Middle frontal gyrus (tissue), 1 donor: Measurements from ENCODE around the gene TGM5.

ENCODE experiments used
- DNase-seq: peaks from one replicate; pipeline ENCODE4 v3.0.0-alpha.2; 2015; ENCODE audit warnings: low spot score; ENCODE audit errors: extremely low spot score

TGM5 gene

GRCh38 chr15:43196760-43197548 lies 69.8 kb downstream of the TGM5 start:
- DNase-seq = no peak

GRCh38 chr15:43194795-43195194 lies 71.9 kb downstream of the TGM5 start:
- no peak for DNase-seq

GRCh38 chr15:43193710-43194109 lies 73.0 kb downstream of the TGM5 start:
- no peak for DNase-seq

- DNase-seq = no peak
Measured at GRCh38 chr15:43190178-43190577, 76.5 kb downstream of the TGM5 start.

- DNase-seq = no peak
Measured at GRCh38 chr15:43189296-43189695, 77.4 kb downstream of the TGM5 start.

- no peak for DNase-seq
Measured at GRCh38 chr15:43187544-43188155, 79.1 kb downstream of the TGM5 start.

- no peak for DNase-seq
Measured at GRCh38 chr15:43186003-43186353, 80.8 kb downstream of the TGM5 start.

GRCh38 chr15:43185157-43186002 lies 81.3 kb downstream of the TGM5 start, which contains the start of gene CCNDBP1:
CCNDBP1 (plus strand) TSS chr15:43185403; CDS start chr15:43185499, 96 bp downstream.
- peak; percentile 63 for DNase-seq

- no peak for DNase-seq
Measured at GRCh38 chr15:43184407-43185124, 82.2 kb downstream of the TGM5 start.

- DNase-seq = no peak
Measured at GRCh38 chr15:43183270-43183669, 83.5 kb downstream of the TGM5 start.
